ENCODE results near the gene PRKD1. TPM values are rescaled to one million over a fixed set of nuclear protein-coding genes. Genes with fewer than 3 reads are reported as not detected.

PRKD1 gene
- total RNA-seq, 1 experiment from 2014 or later, result not detected

DNA sequence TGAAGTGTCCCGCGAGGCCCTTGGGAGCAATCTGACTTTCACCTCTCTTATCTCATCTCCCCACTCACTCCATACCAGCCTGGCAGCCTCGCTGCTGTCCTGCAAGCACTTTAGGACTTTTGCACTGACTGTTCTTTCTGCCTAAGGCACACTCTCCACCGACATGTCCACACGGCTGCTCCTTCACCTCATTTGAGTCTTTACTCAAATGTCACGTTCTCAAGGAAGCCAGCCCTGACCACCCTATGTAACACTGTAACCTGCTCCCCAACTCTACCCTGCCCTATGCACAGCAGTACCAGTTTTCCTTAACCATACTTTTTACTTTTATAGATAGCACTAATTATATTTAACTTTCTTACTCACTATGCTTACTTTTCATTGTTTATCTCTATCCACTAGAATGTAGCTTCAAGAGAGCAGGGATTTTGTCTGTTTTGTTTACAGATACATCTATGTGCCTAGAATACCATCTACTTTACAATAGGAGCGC lies 32.0 kb downstream of the PRKD1 start:
- H3K4me1 ChIP-seq (ENCODE audit: control insufficient read depth in 1 of 2, insufficient read depth in 2 of 2, low read length in 2 of 2), result no peaks in the 10 kb centered on the region
- no peaks in the 10 kb centered on the region for H3K9me2 ChIP-seq (ENCODE audit: insufficient read depth)
- no peak overlapping the region for H3K4me2 ChIP-seq (ENCODE audit: low read length)
- RAD21 ChIA-PET (ENCODE audit: low non-redundant PET in 1 of 2, low total read pairs in 2 of 2, uncharacterized antibody in 2 of 2, unreplicated experiment in 2 of 2), result no interaction called here
- no peaks in the 10 kb centered on the region for H4K20me1 ChIP-seq (ENCODE audit: insufficient read depth)
- no peak overlapping the region for H3K27ac ChIP-seq (ENCODE audit: low read depth, low read length)
- H3K9me3 ChIP-seq (ENCODE audit: control insufficient read depth in 1 of 2, insufficient read depth in 1 of 2, low read depth in 1 of 2, low read length in 2 of 2), result peaks cover 8 to 30% of the 10 kb centered on the region in 2 experiments; a peak in 3 of 4 replicates
- no peak for TF ChIP-seq CBX3 (IDR thresholded peaks at IDR 0.05; ENCODE audit: low read depth)
- TF ChIP-seq SRF (IDR thresholded peaks at IDR 0.05; ENCODE audit: low read depth), result no peak
- TF ChIP-seq RAD21 (IDR thresholded peaks at IDR 0.05; ENCODE audit: low read depth), result no peak
- TF ChIP-seq, protein P1, sequence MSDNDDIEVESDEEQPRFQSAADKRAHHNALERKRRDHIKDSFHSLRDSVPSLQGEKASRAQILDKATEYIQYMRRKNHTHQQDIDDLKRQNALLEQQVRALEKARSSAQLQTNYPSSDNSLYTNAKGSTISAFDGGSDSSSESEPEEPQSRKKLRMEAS (IDR thresholded peaks at IDR 0.05), result no peak
- TF ChIP-seq ELF1 (IDR thresholded peaks at IDR 0.05; ENCODE audit: borderline replicate concordance, low read depth), result no peak
- TF ChIP-seq SIN3A (IDR thresholded peaks at IDR 0.05; ENCODE audit: low read depth), result no peak
- no peaks in the 10 kb centered on the region for H3K36me3 ChIP-seq (ENCODE audit: control insufficient read depth in 1 of 2, insufficient read depth in 2 of 2, low read length in 2 of 2)
- BruUV-seq (replicated peaks), result no TSS peak
- H3K9ac ChIP-seq (ENCODE audit: low read length), result no peak overlapping the region
- H2AFZ ChIP-seq (ENCODE audit: low read depth, low read length, poor library complexity, severe bottlenecking), result no peak overlapping the region
- H3K4me3 ChIP-seq (replicated peaks in 1 of 2; ENCODE audit: low read depth in 1 of 2, low read length in 2 of 2), result no peak overlapping the region
- intact Hi-C loops (cut with micrococcal nuclease), result no loop called here
- no peaks in the 10 kb centered on the region for H3K79me2 ChIP-seq (ENCODE audit: insufficient read depth, low read length)
- POLR2A ChIA-PET, result no interaction called here
- ATAC-seq (no peak), DNase-seq (ENCODE audit: low read depth, low spot score) (no peak)
- CTCF ChIA-PET, result no interaction called here
- no peaks in the 10 kb centered on the region for H3K27me3 ChIP-seq (ENCODE audit: insufficient read depth, low read length)

DNA sequence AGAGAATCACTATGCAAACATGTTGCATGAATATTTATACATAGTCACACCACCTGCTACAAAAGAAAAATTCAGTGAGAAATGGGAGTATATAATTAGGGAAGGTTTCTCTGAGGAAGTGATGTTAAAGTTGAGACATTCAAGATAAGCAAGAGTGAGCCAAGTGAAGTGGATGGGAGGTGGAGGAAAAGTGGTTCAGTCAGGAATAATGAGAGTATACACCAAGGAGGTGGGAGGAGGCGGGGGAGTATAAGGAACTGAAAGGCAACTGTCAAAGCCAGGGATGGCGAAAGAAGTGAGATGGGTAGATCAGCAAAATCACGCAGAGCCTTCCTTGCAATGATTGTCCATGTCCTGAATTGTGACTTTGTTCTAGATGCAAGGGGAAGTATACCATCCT lies 33.7 kb downstream of the PRKD1 start:
- ChIA-PET POLR2A (no interaction called here), CTCF (no interaction called here), RAD21 (ENCODE audit: low non-redundant PET in 1 of 2, low total read pairs in 2 of 2, uncharacterized antibody in 2 of 2, unreplicated experiment in 2 of 2) (no interaction called here)
- Histone ChIP-seq H3K9ac (ENCODE audit: low read length) (no peak overlapping the region), H3K4me3 (replicated peaks in 1 of 2; ENCODE audit: low read depth in 1 of 2, low read length in 2 of 2) (no peak overlapping the region), H3K4me2 (ENCODE audit: low read length) (no peak overlapping the region), H3K79me2 (ENCODE audit: insufficient read depth, low read length) (no peaks in the 10 kb centered on the region), H3K4me1 (ENCODE audit: control insufficient read depth in 1 of 2, insufficient read depth in 2 of 2, low read length in 2 of 2) (no peaks in the 10 kb centered on the region), H3K27me3 (ENCODE audit: insufficient read depth, low read length) (no peaks in the 10 kb centered on the region), H2AFZ (ENCODE audit: low read depth, low read length, poor library complexity, severe bottlenecking) (no peak overlapping the region), H3K36me3 (ENCODE audit: control insufficient read depth in 1 of 2, insufficient read depth in 2 of 2, low read length in 2 of 2) (no peaks in the 10 kb centered on the region), H4K20me1 (ENCODE audit: insufficient read depth) (no peaks in the 10 kb centered on the region), H3K9me2 (ENCODE audit: insufficient read depth) (no peaks in the 10 kb centered on the region), H3K9me3 (ENCODE audit: control insufficient read depth in 1 of 2, insufficient read depth in 1 of 2, low read depth in 1 of 2, low read length in 2 of 2) (peaks cover 8 to 23% of the 10 kb centered on the region in 2 experiments; a peak in 3 of 4 replicates), H3K27ac (ENCODE audit: low read depth, low read length) (no peak overlapping the region)
- no peak for ATAC-seq
- intact Hi-C loops (cut with micrococcal nuclease), result no loop called here
- no TSS peak for BruUV-seq (replicated peaks)
- TF ChIP-seq, protein P2, sequence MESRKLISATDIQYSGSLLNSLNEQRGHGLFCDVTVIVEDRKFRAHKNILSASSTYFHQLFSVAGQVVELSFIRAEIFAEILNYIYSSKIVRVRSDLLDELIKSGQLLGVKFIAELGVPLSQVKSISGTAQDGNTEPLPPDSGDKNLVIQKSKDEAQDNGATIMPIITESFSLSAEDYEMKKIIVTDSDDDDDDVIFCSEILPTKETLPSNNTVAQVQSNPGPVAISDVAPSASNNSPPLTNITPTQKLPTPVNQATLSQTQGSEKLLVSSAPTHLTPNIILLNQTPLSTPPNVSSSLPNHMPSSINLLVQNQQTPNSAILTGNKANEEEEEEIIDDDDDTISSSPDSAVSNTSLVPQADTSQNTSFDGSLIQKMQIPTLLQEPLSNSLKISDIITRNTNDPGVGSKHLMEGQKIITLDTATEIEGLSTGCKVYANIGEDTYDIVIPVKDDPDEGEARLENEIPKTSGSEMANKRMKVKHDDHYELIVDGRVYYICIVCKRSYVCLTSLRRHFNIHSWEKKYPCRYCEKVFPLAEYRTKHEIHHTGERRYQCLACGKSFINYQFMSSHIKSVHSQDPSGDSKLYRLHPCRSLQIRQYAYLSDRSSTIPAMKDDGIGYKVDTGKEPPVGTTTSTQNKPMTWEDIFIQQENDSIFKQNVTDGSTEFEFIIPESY (IDR thresholded peaks at IDR 0.05; ENCODE audit: extremely low read depth, insufficient replicate concordance, low read length), result no peak
- DNase-seq (ENCODE audit: low read depth, low spot score), result no peak

All from HCT116 (cell line).